A549 (cell line): Measurements from ENCODE around the gene RMND5B. TPM values are rescaled to one million over a fixed set of nuclear protein-coding genes. Genes with fewer than 3 reads are reported as not detected.

Experiments
- ATAC-seq, 2 experiments: fragments of 200-7000 bp in 1 of 2; fragments of >200 bp in 1 of 2; cut with Nextera tagmentation in 1 of 2; cut with Tn5 transposase in 1 of 2; 3 replicates each; pipeline versions ENCODE4 v1.8.0 to v1.9.1; 2018 to 2020; ENCODE audit warnings: mild to moderate bottlenecking in 1 of 2, moderate library complexity in 1 of 2
- CTCF ChIA-PET: fragments of 300-600 bp; sonication (Branson Sonifier 250); formaldehyde crosslinking; extraction: SDS; loops from one replicate; lab custom pipeline; 2021; ENCODE audit warnings: antibody characterized with exemption, inconsistent platforms; lab: Yijun Ruan, JAX
- POLR2A ChIA-PET: fragments of 350-600 bp; formaldehyde crosslinking; extraction: SDS; loops from one replicate; lab custom pipeline; 2021; ENCODE audit warnings: antibody characterized with exemption, inconsistent platforms; lab: Yijun Ruan, JAX
- DNase-seq, 2 experiments: peaks; one replicate each; pipeline versions ENCODE4 v3.0.0 to v3.0.0-alpha.2; 2011 to 2016; ENCODE audit warnings: low read depth in 1 of 2, low spot score in 1 of 2
- FAIRE-seq: peaks from 2 replicates; lab custom pipeline; 2011; peaks lifted over from hg19 to GRCh38; lab: Jason Lieb, UNC
- H3K27ac ChIP-seq, 2 experiments: fragments of >200 bp; sonication (Bioruptor Twin); formaldehyde crosslinking; 3 replicates each; pipeline ENCODE4 v1.5.1; 2016 to 2017
- H3K4me1 ChIP-seq: fragments of >200 bp; sonication (Bioruptor Twin); formaldehyde crosslinking; 3 replicates; pipeline ENCODE4 v1.6.1; 2016
- H3K4me2 ChIP-seq: fragments of >200 bp; sonication (Bioruptor Twin); formaldehyde crosslinking; 3 replicates; pipeline ENCODE4 v1.6.1; 2016
- H3K4me3 ChIP-seq: fragments of >200 bp; sonication (Bioruptor Twin); formaldehyde crosslinking; 3 replicates; pipeline ENCODE4 v1.5.1; 2016
- H3K9me3 ChIP-seq: fragments of >200 bp; sonication (Bioruptor Twin); formaldehyde crosslinking; 3 replicates; pipeline ENCODE4 v1.6.1; 2016
- BHLHE40 ChIP-seq: IDR thresholded peaks from 2 replicates; pipeline ENCODE4 v1.6.1; 2012; ENCODE audit warnings: low read depth, low read length, inconsistent platforms
- CBX2 ChIP-seq: fragments of 200-600 bp; sonication (generic); IDR thresholded peaks from 2 replicates; pipeline ENCODE4 v1.6.1; 2016; ENCODE audit warnings: low read depth, mild to moderate bottlenecking, borderline replicate concordance
- CHD2 ChIP-seq: fragments of 150-350 bp; IDR thresholded peaks from 2 replicates; pipeline ENCODE4 v1.6.1; 2014; ENCODE audit warnings: low read length; ENCODE audit not compliant: partially characterized antibody
- CHD4 ChIP-seq: fragments of 200-600 bp; sonication (generic); IDR thresholded peaks from 2 replicates; pipeline ENCODE4 v1.6.1; 2016; ENCODE audit warnings: antibody characterized with exemption, mild to moderate bottlenecking, borderline replicate concordance
- CTCF ChIP-seq: fragments of >200 bp; sonication (Bioruptor Twin); formaldehyde crosslinking; IDR thresholded peaks from 3 replicates; pipeline ENCODE4 v1.5.1; 2016
- E2F6 ChIP-seq: IDR thresholded peaks from 2 replicates; pipeline ENCODE4 v1.6.1; 2012; ENCODE audit warnings: low read depth, borderline replicate concordance
- ELK1 ChIP-seq: fragments of 150-350 bp; IDR thresholded peaks from 2 replicates; pipeline ENCODE4 v1.6.1; 2014; ENCODE audit warnings: low read depth, mild to moderate bottlenecking, low read length
- FOXS1 ChIP-seq: fragments of 250-450 bp; sonication (Bioruptor Pico); IDR thresholded peaks from 2 replicates; pipeline ENCODE4 v1.5.0; 2020; ENCODE audit warnings: mild to moderate bottlenecking, moderate library complexity
- GATA3 ChIP-seq: IDR thresholded peaks from 2 replicates; pipeline ENCODE4 v1.6.1; 2012; ENCODE audit warnings: borderline replicate concordance
- HEYL ChIP-seq: fragments of 250-450 bp; sonication (Bioruptor Pico); IDR thresholded peaks from 2 replicates; pipeline ENCODE4 v1.8.0; 2021; ENCODE audit warnings: mild to moderate bottlenecking, moderate library complexity
- HMGXB4 ChIP-seq: fragments of 250-450 bp; sonication (Bioruptor Pico); IDR thresholded peaks from 2 replicates; pipeline ENCODE4 v1.5.0; 2021; ENCODE audit warnings: mild to moderate bottlenecking, moderate library complexity, borderline replicate concordance
- HOXB5 ChIP-seq: fragments of 250-450 bp; sonication (Bioruptor Pico); IDR thresholded peaks from 2 replicates; pipeline ENCODE4 v1.5.0; 2020; ENCODE audit warnings: mild to moderate bottlenecking, moderate library complexity
- JUN ChIP-seq, 2 experiments: fragments of >200 bp; sonication (Bioruptor Twin); formaldehyde crosslinking; IDR thresholded peaks; 2 replicates in 1 of 2; 3 replicates in 1 of 2; pipeline ENCODE4 v1.6.1; 2016 to 2017
- MYC ChIP-seq: IDR thresholded peaks from 2 replicates; pipeline ENCODE4 v1.6.1; 2012; ENCODE audit warnings: mild to moderate bottlenecking, inconsistent platforms, low read length, improper control_type of control experiment, borderline replicate concordance
- NR3C1 ChIP-seq: fragments of >200 bp; sonication (Bioruptor Twin); formaldehyde crosslinking; IDR thresholded peaks from 3 replicates; pipeline ENCODE4 v1.6.1; 2017
- PBX3 ChIP-seq: IDR thresholded peaks from 2 replicates; pipeline ENCODE4 v1.6.1; 2012
- RAD21 ChIP-seq, 2 experiments: fragments of >200 bp in 1 of 2; sonication (Bioruptor Twin) in 1 of 2; formaldehyde crosslinking in 1 of 2; IDR thresholded peaks in 1 of 2; conservative IDR thresholded peaks in 1 of 2; 2 replicates in 1 of 2; 3 replicates in 1 of 2; pipeline ENCODE4 v1.6.1; 2012 to 2018; ENCODE audit warnings: inconsistent platforms in 1 of 2
- RARB ChIP-seq: fragments of 250-450 bp; sonication (Bioruptor Pico); IDR thresholded peaks from 2 replicates; pipeline ENCODE4 v1.8.0; 2021; ENCODE audit warnings: mild to moderate bottlenecking, moderate library complexity
- RCOR1 ChIP-seq: fragments of 150-350 bp; IDR thresholded peaks from 2 replicates; pipeline ENCODE4 v1.6.1; 2014; ENCODE audit warnings: antibody characterized with exemption, low read length, low read depth
- WGBS: methylation state at CpG from one replicate; pipeline ENCODE4 v1.1.6; 2017; ENCODE audit errors: missing lambda C conversion rate; 5-methylcytosine and 5-hydroxymethylcytosine counted together
- polyA plus RNA-seq, 4 experiments: library from polyadenylated mRNA; depleted of rRNA in 3 of 4; stranded (reverse); fragments of >200 nt; fragmentation: RNase III in 1 of 4; extraction: RNeasy Plus Mini Kit Qiagen cat#74134 plus additional on column Dnase treatment in 1 of 4; gene quantifications; 2 replicates in 3 of 4; 3 replicates in 1 of 4; pipeline ENCODE4 v1.2.3, GENCODE V29; 2011 to 2017
- TF ChIP-seq, protein P1 (sequence below): fragments of >200 bp; sonication (Bioruptor Twin); formaldehyde crosslinking; IDR thresholded peaks from 3 replicates; pipeline ENCODE4 v1.6.1; 2016
- TF ChIP-seq, protein P2 (sequence below): fragments of >200 bp; sonication (Bioruptor Twin); formaldehyde crosslinking; IDR thresholded peaks from 2 replicates; pipeline ENCODE4 v1.6.1; 2016
- TF ChIP-seq, protein P3 (sequence below): fragments of 450-650 bp; IDR thresholded peaks from 2 replicates; pipeline ENCODE4 v1.6.1; 2014; ENCODE audit warnings: antibody characterized with exemption
- TF ChIP-seq, protein P4 (sequence below): IDR thresholded peaks from 2 replicates; pipeline ENCODE4 v1.6.1; 2012

The RMND5B gene
- polyA plus RNA-seq, 2 of the 4 experiments (the other 2 are of a cell fraction) = 20.2 to 30.3 TPM

DNA sequence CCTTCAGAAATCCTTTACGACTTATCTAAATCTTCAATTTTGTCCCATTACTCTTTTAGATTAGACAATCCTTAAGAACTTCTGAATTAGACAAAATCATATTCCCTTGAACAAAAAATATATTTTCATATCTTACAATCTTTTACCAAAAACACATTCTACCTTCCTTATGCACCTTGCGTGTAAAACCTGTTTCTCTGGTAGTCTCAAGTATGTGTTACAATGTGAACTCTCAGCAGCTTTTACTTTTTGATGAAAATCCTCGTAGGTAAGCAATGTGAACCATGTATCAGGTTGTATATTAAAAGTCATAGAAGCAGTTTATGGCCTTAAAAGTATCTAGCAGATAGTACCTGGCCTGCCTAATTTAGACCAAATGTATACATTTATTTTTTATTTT, 43.6 kb downstream of the RMND5B start (continued):
- no peak for TF ChIP-seq RCOR1

GRCh38 chr5:178176791-178177190, 46.0 kb downstream of the RMND5B start:
- TF ChIP-seq GATA3 (no peak), RARB (no peak), MYC (no peak), FOXS1 (no peak), HMGXB4 (CRISPR knock-in tag) (no peak), CBX2 (no peak), CTCF (no peak), BHLHE40 (no peak), CHD2 (no peak), CHD4 (no peak), HEYL (CRISPR knock-in tag) (no peak), RAD21 (conservative IDR thresholded peaks at IDR 0.05 in 1 of 2, IDR thresholded peaks at IDR 0.05 in 1 of 2) (no peak)
- TF ChIP-seq, protein P1, sequence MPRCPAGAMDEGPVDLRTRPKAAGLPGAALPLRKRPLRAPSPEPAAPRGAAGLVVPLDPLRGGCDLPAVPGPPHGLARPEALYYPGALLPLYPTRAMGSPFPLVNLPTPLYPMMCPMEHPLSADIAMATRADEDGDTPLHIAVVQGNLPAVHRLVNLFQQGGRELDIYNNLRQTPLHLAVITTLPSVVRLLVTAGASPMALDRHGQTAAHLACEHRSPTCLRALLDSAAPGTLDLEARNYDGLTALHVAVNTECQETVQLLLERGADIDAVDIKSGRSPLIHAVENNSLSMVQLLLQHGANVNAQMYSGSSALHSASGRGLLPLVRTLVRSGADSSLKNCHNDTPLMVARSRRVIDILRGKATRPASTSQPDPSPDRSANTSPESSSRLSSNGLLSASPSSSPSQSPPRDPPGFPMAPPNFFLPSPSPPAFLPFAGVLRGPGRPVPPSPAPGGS = no peak
- WGBS = 68% methylated on average over 6 of the region's 6 CpGs
- no peak overlapping the region for H3K4me3 ChIP-seq
- no peak for ATAC-seq
- POLR2A ChIA-PET = no interaction called here
- FAIRE-seq = no peak
- DNase-seq = no peak
- H3K4me2 ChIP-seq = no peak overlapping the region
- H3K4me1 ChIP-seq = no peaks in the 10 kb centered on the region
- CTCF ChIA-PET = no interaction called here
- 0 out of 3 replicates have a peak, but pooled peaks cover 4% of the 10 kb centered on the region for H3K9me3 ChIP-seq
- no peak overlapping the region for H3K27ac ChIP-seq

GRCh38 chr5:178177569-178177968, 46.8 kb downstream of the RMND5B start:
- 73% methylated on average over 8 of the region's 8 CpGs for WGBS
- TF ChIP-seq RARB = no peak
- TF ChIP-seq, protein P2, sequence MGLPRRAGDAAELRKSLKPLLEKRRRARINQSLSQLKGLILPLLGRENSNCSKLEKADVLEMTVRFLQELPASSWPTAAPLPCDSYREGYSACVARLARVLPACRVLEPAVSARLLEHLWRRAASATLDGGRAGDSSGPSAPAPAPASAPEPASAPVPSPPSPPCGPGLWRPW = no peak
- TF ChIP-seq HMGXB4 (CRISPR knock-in tag) = no peak
- no peak for TF ChIP-seq ELK1
- no peak for TF ChIP-seq PBX3
- TF ChIP-seq, protein P3, sequence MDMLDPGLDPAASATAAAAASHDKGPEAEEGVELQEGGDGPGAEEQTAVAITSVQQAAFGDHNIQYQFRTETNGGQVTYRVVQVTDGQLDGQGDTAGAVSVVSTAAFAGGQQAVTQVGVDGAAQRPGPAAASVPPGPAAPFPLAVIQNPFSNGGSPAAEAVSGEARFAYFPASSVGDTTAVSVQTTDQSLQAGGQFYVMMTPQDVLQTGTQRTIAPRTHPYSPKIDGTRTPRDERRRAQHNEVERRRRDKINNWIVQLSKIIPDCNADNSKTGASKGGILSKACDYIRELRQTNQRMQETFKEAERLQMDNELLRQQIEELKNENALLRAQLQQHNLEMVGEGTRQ = no peak
- no peak for TF ChIP-seq E2F6
- TF ChIP-seq, protein P4, sequence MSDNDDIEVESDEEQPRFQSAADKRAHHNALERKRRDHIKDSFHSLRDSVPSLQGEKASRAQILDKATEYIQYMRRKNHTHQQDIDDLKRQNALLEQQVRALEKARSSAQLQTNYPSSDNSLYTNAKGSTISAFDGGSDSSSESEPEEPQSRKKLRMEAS = no peak
- TF ChIP-seq NR3C1 = no peak
- no peak for TF ChIP-seq RAD21 (conservative IDR thresholded peaks at IDR 0.05 in 1 of 2, IDR thresholded peaks at IDR 0.05 in 1 of 2)
- no peak for TF ChIP-seq HOXB5 (CRISPR knock-in tag)
- TF ChIP-seq JUN (IDR thresholded peaks at IDR 0.05) = no peak
- no peak for TF ChIP-seq CBX2

More at GRCh38 chr5:178177569-178177968, 46.8 kb downstream of the RMND5B start:
- no peak for DNase-seq
- no peak for ATAC-seq
- no peaks in the 10 kb centered on the region for H3K4me1 ChIP-seq
- 0 out of 3 replicates have a peak, but pooled peaks cover 4% of the 10 kb centered on the region for H3K9me3 ChIP-seq
- FAIRE-seq = no peak
- ChIA-PET CTCF (interaction anchor here (0.6 kb wide), 1 partner anchor 101 kb away, joined by 3 read pairs; no protein-coding TSS in a partner anchor), POLR2A (no interaction called here)
- H3K4me3 ChIP-seq = no peak overlapping the region
- no peak overlapping the region for H3K4me2 ChIP-seq
- H3K27ac ChIP-seq = no peak overlapping the region
